DOHH2 (cell line): Measurements from ENCODE around the gene TRIAP1.

Experiments
- H3F3A ChIP-seq: fragments of 200-600 bp; sonication (generic), shearing (Covaris generic); 2 replicates; pipeline ENCODE4 v1.6.0; 2016; ENCODE audit warnings: antibody characterized with exemption, mild to moderate bottlenecking; ENCODE audit not compliant: control insufficient read depth, insufficient read depth
- H3K27ac ChIP-seq: fragments of 200-600 bp; sonication (generic); 2 replicates; pipeline ENCODE4 v1.5.1; 2014; ENCODE audit warnings: low read depth, mild to moderate bottlenecking, low read length, moderate library complexity
- H3K27me3 ChIP-seq: fragments of 200-600 bp; sonication (generic); 2 replicates; pipeline ENCODE4 v1.6.1; 2014; ENCODE audit warnings: mild to moderate bottlenecking, low read length, mixed read lengths; ENCODE audit not compliant: control insufficient read depth
- H3K36me3 ChIP-seq: fragments of 200-600 bp; sonication (generic); 2 replicates; pipeline ENCODE4 v1.6.1; 2014; ENCODE audit warnings: mild to moderate bottlenecking, low read length, moderate library complexity, mixed read lengths; ENCODE audit not compliant: control insufficient read depth
- H3K4me1 ChIP-seq: fragments of 200-600 bp; sonication (generic); 2 replicates; pipeline ENCODE4 v1.6.1; 2014; ENCODE audit warnings: mild to moderate bottlenecking, low read length, mixed read lengths; ENCODE audit not compliant: control insufficient read depth
- H3K4me2 ChIP-seq: fragments of 200-600 bp; sonication (generic); 2 replicates; pipeline ENCODE4 v1.6.0; 2014; ENCODE audit warnings: mild to moderate bottlenecking, low read length, moderate library complexity
- H3K4me3 ChIP-seq: fragments of 200-600 bp; sonication (generic); 2 replicates; pipeline ENCODE4 v1.5.1; 2014; ENCODE audit warnings: mild to moderate bottlenecking, low read length, mixed read lengths
- H3K79me2 ChIP-seq: fragments of 200-600 bp; sonication (generic); 2 replicates; pipeline ENCODE4 v1.6.1; 2014; ENCODE audit warnings: mild to moderate bottlenecking, low read length, mixed read lengths; ENCODE audit not compliant: control insufficient read depth
- H3K9me2 ChIP-seq: fragments of 200-600 bp; sonication (generic); replicated peaks from 2 replicates; pipeline ENCODE4 v1.6.1; 2014; ENCODE audit warnings: mild to moderate bottlenecking, low read length, mixed read lengths; ENCODE audit not compliant: control insufficient read depth
- H3K9me3 ChIP-seq: fragments of 200-600 bp; sonication (generic); 2 replicates; pipeline ENCODE4 v1.6.1; 2014; ENCODE audit warnings: antibody characterized with exemption, low read length, mixed read lengths; ENCODE audit not compliant: control insufficient read depth, insufficient read depth
- H4K20me1 ChIP-seq: fragments of 200-600 bp; sonication (generic); 2 replicates; pipeline ENCODE4 v1.6.0; 2014; ENCODE audit warnings: low read depth, mild to moderate bottlenecking, antibody characterized with exemption, low read length, moderate library complexity; ENCODE audit not compliant: control insufficient read depth, insufficient read depth
- EZH2phosphoT487 ChIP-seq: fragments of 200-600 bp; sonication (generic); IDR thresholded peaks from 2 replicates; pipeline ENCODE4 v1.6.1; 2017; ENCODE audit warnings: borderline replicate concordance, mild to moderate bottlenecking, antibody characterized with exemption, low read length, moderate library complexity, mixed read lengths
- TF ChIP-seq, protein P1 (sequence below): fragments of 200-600 bp; sonication (generic); IDR thresholded peaks from one replicate; pipeline ENCODE4 v1.5.1; 2014; ENCODE audit warnings: antibody characterized with exemption, mild to moderate bottlenecking, low read depth, low read length; ENCODE audit not compliant: poor library complexity, severe bottlenecking

Gene TRIAP1

DNA sequence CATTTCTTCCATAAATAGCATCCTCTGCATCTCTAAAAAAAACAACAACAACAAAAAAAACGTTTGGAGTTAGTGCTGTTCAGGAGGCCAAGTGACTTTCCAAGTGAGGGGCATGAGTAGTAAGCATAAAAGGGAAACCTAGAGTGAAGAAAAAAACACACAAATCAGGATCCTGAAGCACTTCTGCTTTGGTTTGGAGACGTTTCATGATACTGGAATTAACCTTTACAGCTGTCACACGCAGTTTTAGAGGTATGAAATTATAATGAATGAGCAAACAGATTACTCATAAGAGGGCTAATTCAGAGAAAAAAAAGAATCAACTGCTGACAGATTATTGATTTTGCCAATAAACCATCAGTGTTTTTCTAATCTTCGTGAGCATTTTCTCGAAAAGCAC, 19.6 kb upstream of the TRIAP1 start:
- peaks cover 84% of the 10 kb centered on the region for H3K36me3 ChIP-seq
- TF ChIP-seq, protein P1, sequence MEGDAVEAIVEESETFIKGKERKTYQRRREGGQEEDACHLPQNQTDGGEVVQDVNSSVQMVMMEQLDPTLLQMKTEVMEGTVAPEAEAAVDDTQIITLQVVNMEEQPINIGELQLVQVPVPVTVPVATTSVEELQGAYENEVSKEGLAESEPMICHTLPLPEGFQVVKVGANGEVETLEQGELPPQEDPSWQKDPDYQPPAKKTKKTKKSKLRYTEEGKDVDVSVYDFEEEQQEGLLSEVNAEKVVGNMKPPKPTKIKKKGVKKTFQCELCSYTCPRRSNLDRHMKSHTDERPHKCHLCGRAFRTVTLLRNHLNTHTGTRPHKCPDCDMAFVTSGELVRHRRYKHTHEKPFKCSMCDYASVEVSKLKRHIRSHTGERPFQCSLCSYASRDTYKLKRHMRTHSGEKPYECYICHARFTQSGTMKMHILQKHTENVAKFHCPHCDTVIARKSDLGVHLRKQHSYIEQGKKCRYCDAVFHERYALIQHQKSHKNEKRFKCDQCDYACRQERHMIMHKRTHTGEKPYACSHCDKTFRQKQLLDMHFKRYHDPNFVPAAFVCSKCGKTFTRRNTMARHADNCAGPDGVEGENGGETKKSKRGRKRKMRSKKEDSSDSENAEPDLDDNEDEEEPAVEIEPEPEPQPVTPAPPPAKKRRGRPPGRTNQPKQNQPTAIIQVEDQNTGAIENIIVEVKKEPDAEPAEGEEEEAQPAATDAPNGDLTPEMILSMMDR: no peak
- TF ChIP-seq EZH2phosphoT487: no peak
- no peak overlapping the region for H3K4me2 ChIP-seq
- no peaks in the 10 kb centered on the region for H3K27me3 ChIP-seq
- peaks cover 89% of the 10 kb centered on the region for H3K79me2 ChIP-seq
- peaks cover 29% of the 10 kb centered on the region for H3K4me1 ChIP-seq
- no peaks in the 10 kb centered on the region for H3K9me3 ChIP-seq
- peaks cover 26% of the 10 kb centered on the region for H3F3A ChIP-seq
- peaks cover 43% of the 10 kb centered on the region for H4K20me1 ChIP-seq
- no peak overlapping the region for H3K27ac ChIP-seq
- no peak overlapping the region for H3K4me3 ChIP-seq
- H3K9me2 ChIP-seq: no peaks in the 10 kb centered on the region

DNA sequence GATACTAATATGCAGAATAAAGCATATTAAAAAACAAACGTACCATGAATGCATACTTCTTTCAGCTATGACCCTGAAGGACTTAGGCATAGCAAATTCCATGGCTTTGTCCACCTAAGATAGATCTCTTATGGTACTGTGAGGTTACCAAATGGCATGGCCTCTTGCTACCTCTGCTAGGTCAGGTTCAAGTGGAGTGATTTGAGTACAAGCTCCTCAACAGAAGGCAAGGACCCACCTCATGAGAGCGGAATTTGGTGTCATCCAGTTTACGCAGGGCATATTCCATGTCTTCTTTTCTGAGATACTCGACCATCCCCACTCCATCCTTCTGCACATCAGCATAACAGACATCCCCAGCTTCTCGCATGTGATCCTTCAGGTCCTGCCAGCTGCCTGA, 17.5 kb upstream of the TRIAP1 start:
- H3K4me1 ChIP-seq: peaks cover 23% of the 10 kb centered on the region
- peaks cover 41% of the 10 kb centered on the region for H4K20me1 ChIP-seq
- no peak for TF ChIP-seq EZH2phosphoT487
- TF ChIP-seq, protein P1: no peak
- H3K36me3 ChIP-seq: peaks cover 96% of the 10 kb centered on the region
- H3K4me2 ChIP-seq: no peak overlapping the region
- H3K9me3 ChIP-seq: no peaks in the 10 kb centered on the region
- H3K9me2 ChIP-seq: no peaks in the 10 kb centered on the region
- no peak overlapping the region for H3K4me3 ChIP-seq
- no peaks in the 10 kb centered on the region for H3K27me3 ChIP-seq
- peaks cover 73% of the 10 kb centered on the region for H3K79me2 ChIP-seq
- H3K27ac ChIP-seq: no peak overlapping the region
- H3F3A ChIP-seq: peaks cover 39% of the 10 kb centered on the region

DNA sequence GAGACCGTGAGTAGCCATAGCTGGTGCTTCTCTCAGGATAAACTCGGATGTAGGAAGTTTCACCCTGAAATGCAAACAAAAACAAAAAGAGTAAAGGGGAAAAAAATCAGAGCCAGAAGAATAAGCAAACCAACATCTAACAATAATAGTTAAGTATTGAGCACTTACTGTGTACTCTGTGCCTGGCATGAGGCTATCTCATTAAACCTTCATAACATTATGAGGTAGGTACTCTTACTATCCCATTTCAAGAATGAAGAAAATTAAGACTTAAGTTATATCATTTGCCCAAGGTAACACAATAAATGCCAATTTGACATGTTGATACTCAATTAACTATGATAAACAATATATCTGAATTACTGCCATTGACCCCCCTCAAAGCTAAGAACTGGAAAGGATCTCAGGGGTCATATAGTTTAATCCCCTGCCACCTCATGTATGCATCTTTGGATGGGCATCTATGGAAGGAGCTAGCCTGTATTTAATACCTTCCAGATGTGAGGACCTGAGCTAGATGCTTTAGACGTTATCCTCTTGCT, 16.0 kb upstream of the TRIAP1 start:
- Histone ChIP-seq H3F3A (peaks cover 43% of the 10 kb centered on the region), H3K27me3 (no peaks in the 10 kb centered on the region), H4K20me1 (peaks cover 26% of the 10 kb centered on the region), H3K4me2 (no peak overlapping the region), H3K4me3 (no peak overlapping the region), H3K9me2 (no peaks in the 10 kb centered on the region), H3K9me3 (no peaks in the 10 kb centered on the region), H3K79me2 (peaks cover 57% of the 10 kb centered on the region), H3K36me3 (peaks cover 96% of the 10 kb centered on the region), H3K4me1 (peaks cover 12% of the 10 kb centered on the region), H3K27ac (no peak overlapping the region)
- TF ChIP-seq, protein P1: no peak
- no peak for TF ChIP-seq EZH2phosphoT487

DNA sequence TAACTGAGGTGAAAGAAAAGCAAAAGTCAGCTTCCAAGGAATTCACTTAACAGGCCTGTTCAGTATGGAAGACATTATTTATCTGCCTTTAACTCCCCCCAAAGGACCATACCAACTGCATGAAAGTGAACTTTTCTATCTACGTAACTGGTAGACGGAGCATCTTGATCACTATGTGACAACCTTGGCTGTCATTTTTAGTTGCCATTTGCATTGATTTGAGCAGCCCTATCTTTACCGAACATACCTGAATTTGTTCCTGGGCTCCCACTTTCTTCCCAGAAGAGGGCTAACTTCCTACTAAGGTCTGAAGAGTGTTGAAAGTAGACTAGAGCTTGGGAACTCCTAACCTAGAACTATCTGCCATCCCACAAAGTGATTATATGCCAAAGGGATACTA, 14.0 kb upstream of the TRIAP1 start:
- Histone ChIP-seq H3K27me3 (no peaks in the 10 kb centered on the region), H3K9me2 (no peaks in the 10 kb centered on the region), H4K20me1 (peaks cover 7% of the 10 kb centered on the region; the same call in 1 of the 2 replicates), H3K4me3 (no peak overlapping the region), H3F3A (peaks cover 57% of the 10 kb centered on the region), H3K79me2 (peaks cover 47% of the 10 kb centered on the region), H3K27ac (no peak overlapping the region), H3K4me1 (peaks cover 19% of the 10 kb centered on the region), H3K4me2 (no peak overlapping the region), H3K36me3 (peaks cover 95% of the 10 kb centered on the region), H3K9me3 (no peaks in the 10 kb centered on the region)
- TF ChIP-seq EZH2phosphoT487: no peak
- TF ChIP-seq, protein P1: no peak
